Esophagus muscularis mucosa (tissue), 3 donors: ENCODE measurements around the gene RASL11B.
"Not testable (repeated sequence)": the region's sequence is repeated elsewhere in the genome, so short reads cannot be mapped to it uniquely, and the experiment has no call there.

Experiments
- POLR2AphosphoS5 ChIP-seq, 2 donors: sonication (generic); formaldehyde crosslinking; IDR thresholded peaks; one replicate each; pipeline ENCODE4 v1.6.1; 2017; ENCODE audit warnings: antibody characterized with exemption in 2 of 2
- TF ChIP-seq, protein P1 (sequence below), 3 experiments: fragments of 200-600 bp in 2 of 3; fragments of 450-650 bp in 1 of 3; sonication (generic) in 2 of 3; IDR thresholded peaks; one replicate each; pipeline ENCODE4 v1.5.1; 2017 to 2019; ENCODE audit warnings: antibody characterized with exemption in 3 of 3, mild to moderate bottlenecking in 2 of 3, moderate library complexity in 1 of 3

DNA sequence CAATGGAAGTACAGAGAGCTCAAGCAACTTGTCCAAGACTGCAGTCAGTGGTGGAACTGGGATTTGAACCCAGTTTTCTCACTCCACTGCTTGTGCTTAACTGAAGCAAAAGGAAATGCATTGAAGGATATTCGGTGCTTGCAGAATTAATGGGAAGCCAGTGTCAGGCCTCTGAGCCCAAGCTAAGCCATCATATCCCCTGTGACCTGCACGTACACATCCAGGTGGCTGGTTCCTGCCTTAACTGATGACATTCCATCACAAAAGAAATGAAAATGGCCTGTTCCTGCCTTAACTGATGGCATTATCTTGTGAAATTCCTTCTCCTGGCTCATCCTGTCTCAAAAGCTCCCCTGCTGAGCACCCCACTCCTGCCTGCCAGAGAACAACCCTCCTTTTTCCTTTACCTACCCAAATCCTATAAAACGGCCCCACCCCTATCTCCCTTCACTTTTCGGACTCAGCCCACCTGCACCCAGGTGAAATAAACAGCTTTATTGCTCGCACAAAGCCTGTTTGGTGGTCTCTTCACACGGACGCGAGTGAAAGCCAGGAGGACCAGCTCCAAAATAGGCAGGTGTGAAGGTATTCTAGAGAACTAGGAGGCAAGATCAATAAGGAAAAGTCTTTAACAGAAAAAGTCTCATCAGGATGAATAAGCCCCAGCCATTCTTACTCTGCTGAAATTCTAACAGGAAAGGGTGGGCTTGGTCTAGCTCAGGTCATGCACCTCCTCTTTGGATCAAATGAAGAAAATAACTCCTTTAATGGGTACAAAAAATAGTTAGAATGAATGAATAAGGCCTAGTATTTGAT, 27.3 kb upstream of the RASL11B start:
- TF ChIP-seq, protein P1, sequence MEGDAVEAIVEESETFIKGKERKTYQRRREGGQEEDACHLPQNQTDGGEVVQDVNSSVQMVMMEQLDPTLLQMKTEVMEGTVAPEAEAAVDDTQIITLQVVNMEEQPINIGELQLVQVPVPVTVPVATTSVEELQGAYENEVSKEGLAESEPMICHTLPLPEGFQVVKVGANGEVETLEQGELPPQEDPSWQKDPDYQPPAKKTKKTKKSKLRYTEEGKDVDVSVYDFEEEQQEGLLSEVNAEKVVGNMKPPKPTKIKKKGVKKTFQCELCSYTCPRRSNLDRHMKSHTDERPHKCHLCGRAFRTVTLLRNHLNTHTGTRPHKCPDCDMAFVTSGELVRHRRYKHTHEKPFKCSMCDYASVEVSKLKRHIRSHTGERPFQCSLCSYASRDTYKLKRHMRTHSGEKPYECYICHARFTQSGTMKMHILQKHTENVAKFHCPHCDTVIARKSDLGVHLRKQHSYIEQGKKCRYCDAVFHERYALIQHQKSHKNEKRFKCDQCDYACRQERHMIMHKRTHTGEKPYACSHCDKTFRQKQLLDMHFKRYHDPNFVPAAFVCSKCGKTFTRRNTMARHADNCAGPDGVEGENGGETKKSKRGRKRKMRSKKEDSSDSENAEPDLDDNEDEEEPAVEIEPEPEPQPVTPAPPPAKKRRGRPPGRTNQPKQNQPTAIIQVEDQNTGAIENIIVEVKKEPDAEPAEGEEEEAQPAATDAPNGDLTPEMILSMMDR (IDR thresholded peaks at IDR 0.05) = not testable (repeated sequence)
- TF ChIP-seq POLR2AphosphoS5 (IDR thresholded peaks at IDR 0.05) = not testable (repeated sequence)
